Measurements from ENCODE around the gene C11orf24.

C11orf24 gene

DNA sequence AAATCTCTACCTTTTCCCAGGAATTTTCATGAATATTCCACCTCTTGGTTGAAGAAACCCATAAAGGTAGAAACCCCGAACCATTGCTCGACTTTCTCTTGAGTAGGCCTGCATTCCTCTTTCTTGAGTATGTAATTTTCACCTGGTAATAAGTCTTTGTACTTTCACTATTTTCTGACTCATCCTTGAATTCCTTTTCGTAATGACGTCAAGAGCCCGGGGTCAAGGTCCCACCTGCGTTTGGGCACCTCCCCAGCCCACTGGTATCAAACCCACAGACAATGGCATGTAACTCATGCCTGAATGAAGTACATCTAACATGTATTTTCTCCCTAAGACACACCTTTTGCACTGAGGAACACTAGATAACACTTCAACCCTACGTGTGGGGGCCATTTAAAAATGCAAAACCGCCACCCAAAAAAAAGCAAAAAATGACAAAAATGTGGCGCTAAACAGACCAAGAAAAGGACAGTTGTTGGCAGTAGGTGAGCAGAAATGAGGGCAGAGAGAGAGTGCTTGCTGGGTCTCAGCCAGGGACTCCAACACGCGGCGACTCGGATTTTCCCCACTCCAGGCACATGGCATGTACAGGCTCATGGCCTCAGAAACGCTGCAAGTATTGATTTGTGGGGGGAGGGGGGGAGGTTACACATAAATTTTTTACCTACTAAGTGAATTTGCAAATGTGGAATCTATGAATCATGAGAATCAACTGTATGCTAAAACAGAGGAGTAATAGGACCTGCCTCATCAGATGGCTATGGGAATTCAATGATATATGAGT, 4.1 kb upstream of the C11orf24 start:
- in situ Hi-C loops (cut with MboI; ENCODE audit: low pct_unique_long_range_greater_than_20kb, low sequenced_read_pairs) = no loop called here
- DNase-seq = no peak

DNA sequence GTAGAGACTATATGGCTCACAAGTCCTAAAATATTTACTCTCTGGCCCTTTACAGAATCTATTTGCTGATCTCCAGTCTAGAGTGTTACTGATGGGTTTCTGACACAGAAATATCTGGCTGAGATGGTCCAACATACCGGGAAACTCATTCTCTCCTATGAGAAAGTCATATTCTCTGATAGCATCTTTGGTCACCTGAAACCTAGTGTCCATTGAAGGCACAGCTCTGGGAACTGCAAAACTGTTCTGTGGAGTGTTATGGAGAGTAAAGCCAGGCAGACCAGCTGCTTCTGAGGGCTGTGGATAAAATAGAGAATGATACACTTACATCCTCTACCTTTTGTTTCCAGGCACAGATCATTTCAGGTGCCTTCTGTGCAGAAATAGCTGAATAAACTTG, 2.5 kb upstream of the C11orf24 start:
- in situ Hi-C loops (cut with MboI; ENCODE audit: low pct_unique_long_range_greater_than_20kb, low sequenced_read_pairs) = no loop called here
- DNase-seq = no peak

GRCh38 chr11:68273026-68273738, 1.4 kb upstream of the C11orf24 start:
- in situ Hi-C loops (cut with MboI; ENCODE audit: low pct_unique_long_range_greater_than_20kb, low sequenced_read_pairs) = no loop called here
- DNase-seq = no peak

GRCh38 chr11:68271023-68271780, 571 bp downstream of the C11orf24 start:
- DNase-seq = peak; percentile 88
- in situ Hi-C loops (cut with MboI; ENCODE audit: low pct_unique_long_range_greater_than_20kb, low sequenced_read_pairs) = no loop called here

- in situ Hi-C loops (cut with MboI; ENCODE audit: low pct_unique_long_range_greater_than_20kb, low sequenced_read_pairs) = no loop called here
Measured at GRCh38 chr11:68270196-68271022, 1.4 kb downstream of the C11orf24 start.

DNA sequence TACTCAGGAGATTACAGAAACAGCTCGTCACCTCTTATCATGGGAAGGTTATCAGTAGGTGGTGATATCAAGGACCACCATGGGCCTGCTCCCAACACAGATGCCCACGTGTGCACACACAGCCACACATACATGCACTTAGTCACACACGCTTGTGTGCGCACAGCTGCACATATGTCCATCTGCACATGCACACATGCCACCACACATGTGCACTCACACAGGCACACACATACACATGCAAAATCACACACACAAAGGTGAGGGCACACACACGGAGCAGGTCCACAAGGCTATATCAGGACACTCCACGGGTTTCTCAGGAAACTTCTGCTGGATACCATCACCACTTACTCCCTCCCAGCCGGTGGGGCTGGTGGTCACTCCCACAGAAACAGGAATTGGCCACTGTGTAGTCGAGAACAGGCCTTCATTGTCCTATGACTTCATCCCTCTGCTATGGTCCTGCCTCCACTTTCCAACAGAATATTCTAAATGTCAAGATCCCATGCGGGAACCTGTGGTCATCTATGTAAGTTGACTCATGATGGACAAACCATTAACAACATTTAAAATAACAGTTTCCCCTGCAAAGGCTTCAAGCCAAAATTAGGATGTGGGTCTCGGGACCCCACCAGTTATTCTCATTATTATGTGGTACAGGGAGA, 2.2 kb downstream of the C11orf24 start:
- in situ Hi-C loops (cut with MboI; ENCODE audit: low pct_unique_long_range_greater_than_20kb, low sequenced_read_pairs) = no loop called here
- DNase-seq = no peak

More at GRCh38 chr11:68270196-68271022, 1.4 kb downstream of the C11orf24 start:
- no peak for DNase-seq

- in situ Hi-C loops (cut with MboI; ENCODE audit: low pct_unique_long_range_greater_than_20kb, low sequenced_read_pairs) = no loop called here
- no peak for DNase-seq
Measured at GRCh38 chr11:68267881-68268240, 3.9 kb downstream of the C11orf24 start.

DNA sequence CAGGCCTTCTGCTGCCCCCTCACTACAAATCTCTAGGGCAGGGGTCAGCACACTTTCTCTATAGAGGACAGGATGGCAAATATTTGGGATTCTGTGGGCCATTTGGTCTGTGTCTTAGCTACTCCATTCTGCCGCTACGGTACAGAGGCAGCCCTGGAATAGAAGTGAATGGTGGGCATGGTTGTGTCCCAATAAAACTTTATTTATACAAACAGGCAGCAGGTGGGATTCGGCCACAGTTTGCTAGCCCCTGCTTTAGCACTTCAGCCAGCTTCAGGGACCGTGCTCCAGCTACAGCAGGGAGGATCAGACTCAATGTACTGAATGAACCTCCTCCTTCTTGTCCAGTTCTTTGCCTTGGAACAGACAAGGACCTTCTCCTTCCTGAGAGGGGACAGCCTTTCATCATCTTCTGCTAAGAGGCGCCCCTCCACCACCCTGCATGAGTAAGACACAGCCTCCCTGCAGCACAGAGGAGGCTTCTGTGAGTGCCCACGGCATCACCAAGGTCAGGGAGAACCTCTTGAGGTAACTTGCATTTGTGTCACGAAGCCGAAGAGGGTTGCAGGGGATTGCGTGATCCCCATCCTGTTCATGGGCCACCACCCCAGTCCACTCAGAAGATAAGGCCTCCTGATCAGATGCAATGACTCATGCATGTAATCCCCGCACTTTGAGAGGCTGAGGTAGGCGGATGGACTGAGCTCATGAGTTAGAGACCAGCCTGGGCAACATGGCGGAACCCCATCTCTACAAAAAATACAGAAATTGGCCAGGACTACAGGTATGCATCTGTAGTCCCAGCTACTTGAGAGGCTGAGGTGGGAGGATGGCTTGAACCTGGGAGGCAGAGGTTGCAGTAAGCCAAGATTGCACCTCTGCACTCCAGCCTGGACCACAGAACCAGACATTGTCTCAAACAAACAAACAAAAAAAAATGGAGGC, 4.6 kb downstream of the C11orf24 start:
- DNase-seq = no peak
- in situ Hi-C loops (cut with MboI; ENCODE audit: low pct_unique_long_range_greater_than_20kb, low sequenced_read_pairs) = no loop called here

DNA sequence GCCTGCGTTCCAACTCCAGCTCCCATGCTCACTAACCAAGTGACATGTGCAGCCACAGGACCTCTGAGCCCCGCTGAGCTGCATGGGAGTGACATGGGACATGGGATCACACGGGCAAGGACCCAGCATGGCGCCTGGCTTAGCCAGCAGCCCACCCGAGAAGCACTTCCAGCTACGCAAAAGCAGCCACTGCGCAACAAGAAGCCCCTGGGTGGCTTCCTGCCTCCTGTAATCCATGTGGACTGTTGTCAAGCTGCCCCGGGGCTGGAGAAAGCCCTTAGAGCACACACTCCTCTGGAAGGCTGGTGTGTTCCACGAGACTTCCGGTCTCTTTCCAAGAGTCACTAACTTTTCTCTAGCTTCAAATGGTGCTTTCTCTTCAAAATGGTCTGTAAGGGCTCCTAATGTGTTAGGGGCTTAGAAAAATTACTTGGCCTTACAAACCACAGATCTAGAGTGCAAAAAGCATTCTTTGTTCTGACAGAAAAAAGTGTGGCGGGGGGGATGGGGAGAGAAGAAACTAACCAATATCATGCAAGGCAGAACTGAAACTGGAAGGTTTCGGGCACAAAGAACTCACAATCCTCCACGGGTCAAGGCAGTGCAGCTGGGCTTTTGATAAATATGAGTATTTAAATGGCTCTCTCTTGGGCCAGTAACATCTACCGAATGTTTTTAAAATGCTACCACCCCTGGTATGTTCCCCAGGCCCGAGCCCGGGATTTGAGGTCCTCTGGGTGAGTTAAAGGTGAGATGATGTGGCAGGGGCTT, 5.5 kb downstream of the C11orf24 start:
- in situ Hi-C loops (cut with MboI; ENCODE audit: low pct_unique_long_range_greater_than_20kb, low sequenced_read_pairs) = no loop called here
- no peak for DNase-seq

GRCh38 chr11:68264741-68265540, 6.8 kb downstream of the C11orf24 start:
- in situ Hi-C loops (cut with MboI; ENCODE audit: low pct_unique_long_range_greater_than_20kb, low sequenced_read_pairs) = no loop called here
- DNase-seq = no peak

GRCh38 chr11:68264244-68264643, 7.5 kb downstream of the C11orf24 start:
- in situ Hi-C loops (cut with MboI; ENCODE audit: low pct_unique_long_range_greater_than_20kb, low sequenced_read_pairs) = no loop called here
- DNase-seq = no peak

DNA sequence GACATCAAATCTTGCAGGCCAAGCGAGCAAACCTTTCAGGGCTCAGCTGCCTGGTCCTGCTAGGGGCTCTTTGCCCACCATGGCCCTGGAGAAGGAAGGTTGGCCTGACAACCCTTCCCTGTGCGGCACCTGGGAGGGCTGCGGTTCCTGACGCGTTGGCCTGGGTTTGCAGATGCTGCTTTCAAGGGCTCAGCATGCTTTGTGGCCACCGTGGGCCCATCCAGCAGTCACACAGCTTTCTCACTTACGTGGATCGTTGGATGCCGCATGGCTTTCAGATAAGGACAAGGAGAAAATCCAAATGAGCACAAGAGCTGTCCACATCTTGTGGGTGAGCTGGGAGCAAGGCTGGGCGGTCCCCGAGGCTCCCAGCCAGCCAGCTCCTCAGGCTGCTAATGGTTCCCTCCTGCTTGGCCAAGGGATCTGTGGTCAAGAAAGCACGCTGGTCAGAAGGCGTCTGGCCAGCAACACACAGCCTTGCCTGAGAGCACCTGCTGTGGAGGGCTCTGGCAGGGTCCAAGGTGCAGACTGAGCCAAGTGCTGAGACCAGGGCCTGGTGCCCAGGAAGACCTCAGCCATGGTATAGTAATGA, 8.2 kb downstream of the C11orf24 start:
- in situ Hi-C loops (cut with MboI; ENCODE audit: low pct_unique_long_range_greater_than_20kb, low sequenced_read_pairs) = no loop called here
- no peak for DNase-seq

DNA sequence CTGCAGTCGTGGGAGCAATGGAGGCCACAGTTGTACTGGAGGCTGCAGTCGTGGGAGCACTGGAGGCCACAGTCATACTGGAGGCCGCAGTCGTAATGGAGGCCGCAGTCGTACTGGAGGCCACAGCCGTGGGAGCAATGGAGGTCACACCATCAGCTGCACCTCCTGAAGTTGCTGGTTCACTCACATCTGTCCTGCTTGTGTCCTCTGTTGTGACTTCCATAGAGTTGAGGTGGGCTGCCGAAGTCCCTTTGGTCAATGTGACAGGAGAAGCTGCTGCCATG, 9.3 kb downstream of the C11orf24 start:
- in situ Hi-C loops (cut with MboI; ENCODE audit: low pct_unique_long_range_greater_than_20kb, low sequenced_read_pairs) = no loop called here

GRCh38 chr11:68261749-68262543, 9.8 kb downstream of the C11orf24 start:
- in situ Hi-C loops (cut with MboI; ENCODE audit: low pct_unique_long_range_greater_than_20kb, low sequenced_read_pairs) = no loop called here
- no peak for DNase-seq

More for the DNA sequence above, 9.3 kb downstream of the C11orf24 start:
- DNase-seq = no peak

DNA sequence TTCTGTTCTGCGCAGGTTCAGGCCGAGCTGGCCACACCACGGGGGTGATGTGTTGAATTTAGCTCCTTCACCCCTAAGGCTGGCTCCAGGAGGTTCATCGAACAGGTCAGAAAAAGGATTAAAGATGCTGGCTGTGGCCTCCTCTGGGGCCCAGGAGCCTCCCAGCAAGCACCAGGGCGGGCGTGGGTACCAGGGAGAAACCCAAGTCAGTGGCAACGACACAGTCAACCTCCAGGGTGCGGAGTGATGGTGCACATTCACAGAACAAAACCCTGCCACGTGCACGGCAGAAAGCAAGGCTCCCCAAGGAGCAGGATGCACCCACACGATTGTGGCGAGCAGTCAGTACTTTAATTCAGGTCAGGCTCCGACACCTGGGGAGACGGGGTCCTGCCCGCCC, 10.8 kb downstream of the C11orf24 start:
- no peak for DNase-seq
- in situ Hi-C loops (cut with MboI; ENCODE audit: low pct_unique_long_range_greater_than_20kb, low sequenced_read_pairs) = no loop called here

All from KBM-7 (cell line).